GM15510 (cell line): ENCODE results near the gene FBXO47.

ENCODE experiments used
- POLR2A ChIP-seq: IDR thresholded peaks from 3 replicates; pipeline ENCODE4 v1.6.1; 2011; ENCODE audit warnings: borderline replicate concordance; ENCODE audit not compliant: insufficient read length; ENCODE audit errors: extremely low read depth

FBXO47 gene

DNA sequence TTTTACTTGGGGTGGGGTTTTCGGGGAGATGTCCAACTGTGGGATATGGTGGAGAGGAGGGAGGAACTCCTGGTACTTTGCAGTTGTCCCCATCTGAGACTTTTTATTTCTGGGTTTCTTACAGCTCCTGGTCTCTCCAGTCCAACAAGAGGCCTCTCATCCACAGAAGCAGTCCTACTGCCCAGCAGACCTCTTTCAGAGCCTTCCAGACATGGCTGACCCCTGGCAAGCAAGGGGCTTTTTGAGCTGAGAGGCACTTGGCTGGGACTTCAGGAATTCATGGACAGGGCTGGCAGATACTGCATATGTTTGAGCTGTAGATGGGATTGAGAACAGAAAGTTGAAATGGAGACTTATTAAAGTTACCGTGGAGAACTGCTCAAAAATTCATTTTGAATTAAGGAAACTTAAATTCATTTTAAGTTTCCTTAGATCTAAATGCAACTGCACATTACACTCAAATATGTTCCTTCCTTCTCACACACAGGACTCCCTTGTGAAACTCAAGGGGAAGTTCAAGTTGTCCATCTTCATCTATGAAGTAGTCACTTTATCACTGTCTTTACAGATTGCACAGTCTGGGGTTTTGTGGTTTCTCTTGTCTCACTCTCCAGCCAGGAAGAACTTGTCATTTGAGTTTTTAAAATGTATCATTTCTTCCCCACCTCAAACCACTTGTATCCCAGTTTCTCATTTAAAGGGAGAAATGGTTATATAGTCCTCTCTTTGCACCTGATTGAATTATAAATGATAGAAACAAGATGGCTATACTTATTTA, 40.7 kb downstream of the FBXO47 start:
- TF ChIP-seq POLR2A: no peak

DNA sequence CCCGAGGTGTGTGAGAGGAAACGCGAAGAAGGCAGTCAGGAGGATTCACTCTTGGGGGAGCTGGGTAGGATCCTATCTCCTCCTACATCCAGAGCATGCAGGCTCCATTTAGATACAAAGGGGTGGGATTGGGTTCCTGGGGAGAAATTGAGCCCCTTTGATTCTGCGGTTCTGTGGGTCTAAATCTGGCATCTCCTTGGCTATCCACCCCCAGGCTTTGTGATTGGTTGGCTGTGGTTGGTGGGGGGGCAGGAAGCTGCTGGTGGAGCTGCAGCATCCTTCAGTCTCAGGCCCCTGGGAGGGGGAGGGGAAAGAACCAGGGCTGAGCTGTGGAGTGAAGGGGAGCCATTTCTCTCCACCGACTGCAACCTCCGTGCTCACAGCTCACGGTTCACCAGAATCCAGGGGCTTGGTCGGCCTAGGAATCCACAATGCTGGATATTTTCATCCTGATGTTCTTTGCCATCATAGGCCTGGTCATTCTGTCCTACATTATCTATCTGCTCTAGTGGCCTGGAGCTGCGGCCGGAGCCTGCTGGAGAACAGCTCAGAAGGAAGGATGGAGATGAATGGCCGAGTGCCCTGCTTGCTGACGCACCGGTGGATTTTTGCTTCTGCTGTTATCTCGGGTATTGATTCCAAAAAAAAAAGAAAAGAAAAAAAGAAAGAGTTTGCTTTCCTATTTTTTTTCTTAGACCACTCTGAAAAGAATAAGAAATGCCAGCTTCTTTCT, 41.8 kb downstream of the FBXO47 start, which contains the start of gene LASP1NB:
Gene LASP1NB, plus strand, starts transcription at position 352 of the 733 bp plus-strand sequence.
- TF ChIP-seq POLR2A: no peak

DNA sequence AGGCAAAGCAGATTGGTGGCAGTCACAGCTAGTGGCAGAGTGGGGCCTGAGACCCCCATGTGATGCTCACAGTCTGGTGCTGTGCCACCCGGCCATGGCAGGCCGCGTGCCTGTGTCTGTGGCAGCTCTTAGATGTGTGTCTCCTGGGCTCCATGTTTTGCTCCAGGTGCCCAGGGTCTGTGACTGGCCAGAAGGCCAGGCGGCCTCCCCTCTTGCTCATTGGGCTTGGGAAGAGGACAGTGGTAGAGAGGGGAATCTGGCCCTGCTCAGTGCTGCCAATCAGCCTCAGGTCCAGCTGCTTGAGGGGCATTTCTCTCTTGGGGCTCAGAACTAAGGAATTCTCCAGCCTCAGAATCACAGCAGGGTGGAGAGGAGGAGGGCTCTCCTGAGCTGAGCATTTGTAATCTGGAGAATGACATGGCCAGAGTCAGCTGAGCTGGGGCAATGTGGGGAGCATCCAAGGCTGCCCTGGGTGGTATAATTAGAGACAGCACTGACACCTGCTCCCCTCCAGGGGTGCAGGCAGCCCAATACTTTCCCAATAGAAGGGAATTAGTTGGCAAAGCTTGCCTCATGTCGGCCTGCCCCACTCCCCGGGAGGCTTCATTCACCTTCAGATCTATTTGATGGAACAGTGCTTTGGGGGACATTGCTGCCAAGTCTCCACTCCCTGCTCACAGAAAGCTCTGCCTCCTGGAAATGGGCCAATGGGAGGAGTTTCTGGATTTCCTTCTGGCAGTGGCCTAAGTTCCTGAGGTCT, 44.5 kb downstream of the FBXO47 start:
- TF ChIP-seq POLR2A: no peak

DNA sequence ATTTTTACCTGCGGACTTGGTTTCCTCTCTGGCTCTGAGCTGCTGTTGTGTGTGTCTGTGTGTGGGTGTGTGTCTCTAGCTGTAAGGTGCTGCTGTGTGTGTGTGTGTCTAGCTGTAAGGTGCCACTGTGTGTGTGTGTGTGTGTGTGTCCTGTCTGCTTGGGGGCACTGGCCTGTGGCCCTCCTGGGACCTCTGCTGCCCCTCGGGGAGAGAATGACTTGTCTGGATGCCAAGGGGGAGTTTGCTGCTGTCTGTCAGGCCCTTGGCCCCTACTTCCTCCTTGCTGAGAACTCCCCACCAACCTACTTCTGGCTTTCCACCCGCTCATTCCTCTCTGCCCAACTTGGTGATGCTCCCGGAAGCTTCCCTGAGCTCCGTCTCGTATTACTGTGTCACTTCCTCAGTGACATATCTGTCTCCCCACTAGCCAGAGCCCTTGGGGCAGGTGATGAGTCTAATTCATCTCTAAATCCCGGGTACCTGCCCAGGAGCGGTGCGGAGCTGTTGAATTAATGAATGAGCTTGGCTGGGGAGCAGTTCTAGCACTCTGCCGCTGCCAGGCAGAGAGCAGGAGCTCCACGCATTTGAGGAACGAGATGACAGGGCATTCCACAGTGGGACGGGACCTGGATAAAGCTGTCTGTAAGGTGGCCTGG, 45.3 kb downstream of the FBXO47 start:
- TF ChIP-seq POLR2A: no peak

DNA sequence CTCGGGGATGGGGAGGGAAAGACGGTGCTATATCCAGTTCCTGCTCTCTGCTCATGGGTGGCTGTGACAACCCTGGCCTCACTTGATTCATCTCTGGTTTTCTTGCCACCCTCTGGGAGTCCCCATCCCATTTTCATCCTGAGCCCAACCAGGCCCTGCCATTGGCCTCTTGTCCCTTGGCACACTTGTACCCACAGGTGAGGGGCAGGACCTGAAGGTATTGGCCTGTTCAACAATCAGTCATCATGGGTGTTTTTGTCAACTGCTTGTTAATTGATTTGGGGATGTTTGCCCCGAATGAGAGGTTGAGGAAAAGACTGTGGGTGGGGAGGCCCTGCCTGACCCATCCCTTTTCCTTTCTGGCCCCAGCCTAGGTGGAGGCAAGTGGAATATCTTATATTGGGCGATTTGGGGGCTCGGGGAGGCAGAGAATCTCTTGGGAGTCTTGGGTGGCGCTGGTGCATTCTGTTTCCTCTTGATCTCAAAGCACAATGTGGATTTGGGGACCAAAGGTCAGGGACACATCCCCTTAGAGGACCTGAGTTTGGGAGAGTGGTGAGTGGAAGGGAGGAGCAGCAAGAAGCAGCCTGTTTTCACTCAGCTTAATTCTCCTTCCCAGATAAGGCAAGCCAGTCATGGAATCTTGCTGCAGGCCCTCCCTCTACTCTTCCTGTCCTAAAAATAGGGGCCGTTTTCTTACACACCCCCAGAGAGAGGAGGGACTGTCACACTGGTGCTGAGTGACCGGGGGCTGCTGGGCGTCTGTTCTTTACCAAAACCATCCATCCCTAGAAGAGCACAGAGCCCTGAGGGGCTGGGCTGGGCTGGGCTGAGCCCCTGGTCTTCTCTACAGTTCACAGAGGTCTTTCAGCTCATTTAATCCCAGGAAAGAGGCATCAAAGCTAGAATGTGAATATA, 46.6 kb downstream of the FBXO47 start:
- TF ChIP-seq POLR2A: no peak

DNA sequence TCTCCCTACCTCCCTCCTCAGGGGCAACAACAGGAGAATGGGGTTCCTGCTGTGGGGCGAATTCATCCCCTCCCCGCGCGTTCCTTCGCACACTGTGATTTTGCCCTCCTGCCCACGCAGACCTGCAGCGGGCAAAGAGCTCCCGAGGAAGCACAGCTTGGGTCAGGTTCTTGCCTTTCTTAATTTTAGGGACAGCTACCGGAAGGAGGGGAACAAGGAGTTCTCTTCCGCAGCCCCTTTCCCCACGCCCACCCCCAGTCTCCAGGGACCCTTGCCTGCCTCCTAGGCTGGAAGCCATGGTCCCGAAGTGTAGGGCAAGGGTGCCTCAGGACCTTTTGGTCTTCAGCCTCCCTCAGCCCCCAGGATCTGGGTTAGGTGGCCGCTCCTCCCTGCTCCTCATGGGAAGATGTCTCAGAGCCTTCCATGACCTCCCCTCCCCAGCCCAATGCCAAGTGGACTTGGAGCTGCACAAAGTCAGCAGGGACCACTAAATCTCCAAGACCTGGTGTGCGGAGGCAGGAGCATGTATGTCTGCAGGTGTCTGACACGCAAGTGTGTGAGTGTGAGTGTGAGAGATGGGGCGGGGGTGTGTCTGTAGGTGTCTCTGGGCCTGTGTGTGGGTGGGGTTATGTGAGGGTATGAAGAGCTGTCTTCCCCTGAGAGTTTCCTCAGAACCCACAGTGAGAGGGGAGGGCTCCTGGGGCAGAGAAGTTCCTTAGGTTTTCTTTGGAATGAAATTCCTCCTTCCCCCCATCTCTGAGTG, 47.7 kb downstream of the FBXO47 start:
- TF ChIP-seq POLR2A: no peak

DNA sequence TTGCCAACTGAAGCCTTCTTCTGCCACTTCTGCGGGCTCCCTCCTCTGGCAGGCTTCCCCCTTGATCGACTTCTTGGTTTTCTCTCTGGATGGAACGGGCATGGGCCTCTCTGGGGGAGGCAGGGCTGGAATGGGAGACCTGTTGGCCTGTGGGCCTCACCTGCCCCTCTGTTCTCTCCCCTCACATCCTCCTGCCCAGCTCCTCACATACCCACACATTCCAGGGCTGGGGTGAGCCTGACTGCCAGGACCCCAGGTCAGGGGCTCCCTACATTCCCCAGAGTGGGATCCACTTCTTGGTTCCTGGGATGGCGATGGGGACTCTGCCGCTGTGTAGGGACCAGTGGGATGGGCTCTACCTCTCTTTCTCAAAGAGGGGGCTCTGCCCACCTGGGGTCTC, 48.3 kb downstream of the FBXO47 start:
- TF ChIP-seq POLR2A: no peak

DNA sequence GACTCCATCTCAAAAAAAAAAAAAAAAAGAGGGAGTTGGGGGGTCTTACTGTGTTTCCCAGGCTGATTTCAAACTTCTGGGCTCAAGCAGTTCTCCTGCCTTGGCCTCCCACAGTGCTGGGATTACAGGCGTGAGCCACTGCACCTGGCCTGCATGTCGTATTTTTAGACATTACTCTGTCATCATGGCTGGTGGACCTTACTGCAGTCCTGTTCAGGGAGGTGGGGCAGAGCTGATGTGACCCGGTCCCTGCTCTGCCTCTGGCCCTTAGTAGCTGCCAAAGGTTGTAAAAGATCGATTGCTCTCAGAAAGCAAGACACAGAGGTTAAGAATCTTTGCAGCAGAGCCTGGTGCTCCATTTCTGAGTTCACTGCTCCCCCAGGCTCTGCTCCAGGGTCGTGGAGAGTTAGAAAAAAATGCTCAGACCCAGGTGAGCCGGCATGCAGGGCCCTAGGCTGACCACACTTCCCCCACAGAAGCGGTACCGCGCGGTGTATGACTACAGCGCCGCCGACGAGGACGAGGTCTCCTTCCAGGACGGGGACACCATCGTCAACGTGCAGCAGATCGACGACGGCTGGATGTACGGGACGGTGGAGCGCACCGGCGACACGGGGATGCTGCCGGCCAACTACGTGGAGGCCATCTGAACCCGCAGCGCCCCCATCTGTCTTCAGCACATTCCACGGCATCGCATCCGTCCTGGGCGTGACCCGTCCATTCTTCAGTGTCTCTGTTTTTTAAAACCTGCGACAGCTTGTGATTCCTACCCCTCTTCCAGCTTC, 48.9 kb downstream of the FBXO47 start:
- no peak for TF ChIP-seq POLR2A

DNA sequence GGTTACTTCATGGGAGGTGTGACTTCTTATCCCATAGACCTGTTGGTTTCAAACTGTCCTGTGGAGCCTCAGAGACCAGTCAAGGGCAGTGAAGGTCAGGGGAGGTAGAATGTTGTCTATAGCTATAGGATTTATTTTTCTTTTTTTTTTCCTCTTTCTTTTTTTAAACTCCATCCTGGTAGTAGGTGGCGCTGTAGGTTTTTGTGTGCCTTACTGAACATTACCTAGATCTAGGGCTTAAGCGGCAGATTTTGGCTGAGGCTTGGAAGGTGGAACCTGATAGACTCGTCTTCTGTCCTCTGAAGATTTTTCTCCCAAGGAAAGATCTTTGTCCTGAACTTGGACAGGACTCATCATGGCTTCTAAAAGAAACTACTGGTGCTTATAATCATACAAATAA, 49.9 kb downstream of the FBXO47 start:
- TF ChIP-seq POLR2A: no peak

DNA sequence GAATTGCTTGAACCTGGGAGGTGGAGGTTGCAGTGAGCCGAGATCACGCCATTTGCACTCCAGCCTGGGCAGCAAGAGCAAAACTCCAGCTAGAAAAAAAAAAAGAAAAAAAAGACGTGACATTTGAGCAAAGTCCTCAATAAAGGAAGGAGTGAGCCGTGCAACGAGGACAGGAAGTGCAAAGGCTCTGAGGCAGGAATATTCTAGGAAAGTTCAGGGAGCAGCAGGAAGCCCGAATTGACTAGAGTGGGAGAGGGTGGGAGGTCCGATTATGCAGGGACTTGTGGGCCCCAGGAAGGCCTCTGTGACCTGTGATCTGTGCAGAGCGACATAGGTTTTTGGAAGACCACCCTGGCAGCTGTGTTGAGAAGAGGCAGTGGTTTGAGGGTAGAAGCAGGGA, 50.4 kb downstream of the FBXO47 start:
- TF ChIP-seq POLR2A: no peak

DNA sequence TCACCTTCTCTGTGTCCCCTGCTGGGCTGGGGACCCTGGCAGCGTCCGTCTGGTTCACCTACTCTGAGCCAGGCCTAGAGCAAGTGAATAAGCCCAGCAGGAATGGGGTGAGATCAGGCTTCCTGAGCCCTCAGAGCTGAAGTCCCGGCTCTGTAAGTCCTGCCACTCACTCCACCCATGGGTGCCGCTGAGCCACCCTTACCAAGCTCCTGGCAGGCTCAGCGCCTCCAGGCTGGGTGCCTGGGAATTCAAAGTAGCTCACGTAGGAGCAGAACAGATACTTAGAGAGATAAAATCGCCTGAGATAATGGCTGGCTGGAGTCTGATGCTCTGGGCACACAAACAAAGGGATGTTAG, 51.6 kb downstream of the FBXO47 start:
- TF ChIP-seq POLR2A: no peak
